OCI-LY7 (cell line): ENCODE data around the gene SH3BP5L. TPM values are rescaled to one million over a fixed set of nuclear protein-coding genes. Genes with fewer than 3 reads are reported as not detected.

Experiments
- BruUV-seq: library from RNA; stranded (reverse); fragments of 400-500 nt; replicated peaks from 2 replicates; lab custom pipeline; 2021; lab: Mats Ljungman, UMichigan
- CTCF ChIA-PET: fragments of 300-600 bp; sonication (Branson Sonifier 250); formaldehyde crosslinking; loops from one replicate; lab custom pipeline; 2022; ENCODE audit warnings: antibody characterized with exemption; ENCODE audit not compliant: unreplicated experiment; lab: Charles Lee
- POLR2A ChIA-PET: fragments of 300-600 bp; sonication (Branson Sonifier 250); formaldehyde crosslinking; loops from one replicate; lab custom pipeline; 2022; ENCODE audit warnings: antibody characterized with exemption; lab: Charles Lee
- DNase-seq: peaks from one replicate; pipeline ENCODE4 v3.0.0-alpha.2; 2015; ENCODE audit warnings: low spot score
- H2AFZ ChIP-seq: fragments of 200-600 bp; sonication (generic), shearing (Covaris generic); 2 replicates; pipeline ENCODE4 v1.6.1; 2014; ENCODE audit warnings: mild to moderate bottlenecking, antibody characterized with exemption, low read length, moderate library complexity
- H3K27ac ChIP-seq: fragments of 200-600 bp; sonication (generic); 2 replicates; pipeline ENCODE4 v1.5.1; 2014; ENCODE audit warnings: mixed run types, low read depth, mild to moderate bottlenecking, moderate library complexity, low read length, inconsistent platforms; ENCODE audit not compliant: poor library complexity, severe bottlenecking
- H3K36me3 ChIP-seq: fragments of 200-600 bp; sonication (generic); 2 replicates; pipeline ENCODE4 v1.6.1; 2014; ENCODE audit warnings: mild to moderate bottlenecking, antibody characterized with exemption, low read length, moderate library complexity, mixed read lengths; ENCODE audit not compliant: insufficient read depth
- H3K4me1 ChIP-seq: fragments of 200-600 bp; sonication (generic); 2 replicates; pipeline ENCODE4 v1.5.1; 2014; ENCODE audit warnings: mild to moderate bottlenecking, low read length; ENCODE audit not compliant: insufficient read depth, poor library complexity, severe bottlenecking
- H3K4me2 ChIP-seq: fragments of 200-600 bp; sonication (generic); 2 replicates; pipeline ENCODE4 v1.6.1; 2014; ENCODE audit warnings: mild to moderate bottlenecking, low read length
- H3K4me3 ChIP-seq: fragments of 200-600 bp; sonication (generic); 2 replicates; pipeline ENCODE4 v1.5.1; 2014; ENCODE audit warnings: mild to moderate bottlenecking, low read depth, low read length; ENCODE audit not compliant: poor library complexity, severe bottlenecking
- H3K79me2 ChIP-seq: fragments of 200-600 bp; sonication (generic); 2 replicates; pipeline ENCODE4 v1.6.1; 2016; ENCODE audit warnings: low read depth, mild to moderate bottlenecking, low read length, moderate library complexity, mixed read lengths; ENCODE audit not compliant: insufficient read depth
- H3K9me2 ChIP-seq: fragments of 200-600 bp; sonication (generic); 2 replicates; pipeline ENCODE4 v1.6.1; 2016; ENCODE audit warnings: mild to moderate bottlenecking, low read length, mixed read lengths; ENCODE audit not compliant: insufficient read depth
- H3K9me3 ChIP-seq: fragments of 200-600 bp; sonication (generic); 2 replicates; pipeline ENCODE4 v1.6.1; 2014; ENCODE audit warnings: mild to moderate bottlenecking, mixed run types, low read length, mixed read lengths
- H4K20me1 ChIP-seq: fragments of 200-600 bp; sonication (generic); 2 replicates; pipeline ENCODE4 v1.6.1; 2014; ENCODE audit warnings: mild to moderate bottlenecking, antibody characterized with exemption, low read length, moderate library complexity, mixed read lengths; ENCODE audit not compliant: insufficient read depth
- EZH2phosphoT487 ChIP-seq: fragments of 200-600 bp; sonication (generic); IDR thresholded peaks from 2 replicates; pipeline ENCODE4 v1.6.1; 2018; ENCODE audit warnings: low read depth, borderline replicate concordance, mild to moderate bottlenecking, mixed run types, antibody characterized with exemption, low read length, moderate library complexity, mixed read lengths
- intact Hi-C: fragments of 100-400 bp; cut with micrococcal nuclease; formaldehyde crosslinking; loops from one replicate; pipeline ENCODE4 v1.10.0; 2022; ENCODE audit not compliant: unreplicated experiment
- total RNA-seq, 2 experiments: library from RNA; depleted of rRNA in 1 of 2; stranded (reverse); fragments of >200 nt in 1 of 2; shearing (Covaris generic) in 1 of 2; gene quantifications; 2 replicates each; pipeline ENCODE4 v1.2.3, GENCODE V29; 2014 to 2022
- TF ChIP-seq, protein P1 (sequence below): fragments of 200-600 bp; sonication (generic); conservative IDR thresholded peaks from 2 replicates; pipeline ENCODE4 v1.5.1; 2014; ENCODE audit warnings: mild to moderate bottlenecking, antibody characterized with exemption, low read length, moderate library complexity, mixed read lengths

Gene SH3BP5L
- total RNA-seq, 2 experiments from 2014 or later: 16.9 to 21.8 TPM

DNA sequence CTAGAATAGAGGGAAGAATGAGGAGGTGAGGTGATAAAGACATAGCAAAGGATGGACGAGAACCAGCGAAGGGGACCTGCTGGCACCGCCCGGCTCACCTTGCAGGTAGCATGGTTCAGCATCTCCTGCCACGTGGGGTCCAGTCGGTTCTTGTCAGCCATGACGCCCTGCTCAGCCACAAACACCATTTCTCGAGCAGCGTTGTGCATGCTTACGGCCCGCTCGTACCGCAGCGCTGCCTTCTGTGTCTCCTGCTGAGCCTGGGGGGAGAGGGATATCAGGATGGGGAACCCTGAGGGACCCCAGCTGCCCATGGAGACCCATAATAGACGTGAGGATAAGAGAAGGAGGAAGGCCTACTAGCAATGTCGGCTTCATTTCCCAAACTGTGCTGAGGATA is 11.4 kb downstream of the SH3BP5L start:
- Histone ChIP-seq H3K9me3 (no peaks in the 10 kb centered on the region), H3K9me2 (no peaks in the 10 kb centered on the region), H3K4me2 (no peak overlapping the region), H3K27ac (no peak overlapping the region), H4K20me1 (no peaks in the 10 kb centered on the region), H3K4me1 (peaks cover 8% of the 10 kb centered on the region), H3K4me3 (no peak overlapping the region), H3K79me2 (no peaks in the 10 kb centered on the region), H2AFZ (no peak overlapping the region), H3K36me3 (peaks cover 35% of the 10 kb centered on the region)
- TF ChIP-seq, protein P1, sequence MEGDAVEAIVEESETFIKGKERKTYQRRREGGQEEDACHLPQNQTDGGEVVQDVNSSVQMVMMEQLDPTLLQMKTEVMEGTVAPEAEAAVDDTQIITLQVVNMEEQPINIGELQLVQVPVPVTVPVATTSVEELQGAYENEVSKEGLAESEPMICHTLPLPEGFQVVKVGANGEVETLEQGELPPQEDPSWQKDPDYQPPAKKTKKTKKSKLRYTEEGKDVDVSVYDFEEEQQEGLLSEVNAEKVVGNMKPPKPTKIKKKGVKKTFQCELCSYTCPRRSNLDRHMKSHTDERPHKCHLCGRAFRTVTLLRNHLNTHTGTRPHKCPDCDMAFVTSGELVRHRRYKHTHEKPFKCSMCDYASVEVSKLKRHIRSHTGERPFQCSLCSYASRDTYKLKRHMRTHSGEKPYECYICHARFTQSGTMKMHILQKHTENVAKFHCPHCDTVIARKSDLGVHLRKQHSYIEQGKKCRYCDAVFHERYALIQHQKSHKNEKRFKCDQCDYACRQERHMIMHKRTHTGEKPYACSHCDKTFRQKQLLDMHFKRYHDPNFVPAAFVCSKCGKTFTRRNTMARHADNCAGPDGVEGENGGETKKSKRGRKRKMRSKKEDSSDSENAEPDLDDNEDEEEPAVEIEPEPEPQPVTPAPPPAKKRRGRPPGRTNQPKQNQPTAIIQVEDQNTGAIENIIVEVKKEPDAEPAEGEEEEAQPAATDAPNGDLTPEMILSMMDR: no peak
- TF ChIP-seq EZH2phosphoT487: no peak
- BruUV-seq: no TSS peak
- POLR2A ChIA-PET: interaction anchor here (0.7 to 1.7 kb wide), 3 partner anchors 11 to 193 kb away, joined by 3 read pairs; no protein-coding TSS in a partner anchor
- intact Hi-C loops: no loop called here
- CTCF ChIA-PET: no interaction called here
- DNase-seq: no peak

DNA sequence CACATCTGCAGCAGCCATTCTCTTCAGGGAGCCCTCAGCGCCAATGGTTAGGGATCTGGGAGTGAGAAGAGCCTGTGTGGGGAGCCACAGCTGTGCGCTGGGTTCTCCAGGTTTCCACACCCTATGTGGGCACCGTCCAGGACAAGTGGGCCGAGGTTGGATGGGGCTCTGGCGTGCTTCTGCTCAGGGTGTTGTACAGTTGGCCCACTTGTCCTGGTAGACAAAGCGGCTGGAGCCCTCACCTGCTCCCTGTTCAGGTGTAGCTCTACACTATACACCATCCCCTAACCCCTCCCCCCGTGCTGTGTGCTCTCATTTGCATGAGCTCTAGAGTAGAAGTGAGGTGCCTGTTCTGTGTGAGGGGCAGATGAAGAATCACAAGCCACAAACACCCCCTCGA is 12.2 kb downstream of the SH3BP5L start:
- no TSS peak for BruUV-seq
- Histone ChIP-seq H3K9me2 (no peaks in the 10 kb centered on the region), H3K36me3 (peaks cover 35% of the 10 kb centered on the region), H3K4me3 (no peak overlapping the region), H3K27ac (no peak overlapping the region), H3K79me2 (no peaks in the 10 kb centered on the region), H3K4me1 (peaks cover under 1% of the 10 kb centered on the region), H2AFZ (no peak overlapping the region), H3K9me3 (no peaks in the 10 kb centered on the region), H4K20me1 (no peaks in the 10 kb centered on the region), H3K4me2 (no peak overlapping the region)
- intact Hi-C loops: no loop called here
- TF ChIP-seq, protein P1: no peak
- no peak for TF ChIP-seq EZH2phosphoT487
- CTCF ChIA-PET: no interaction called here
- DNase-seq: no peak
- POLR2A ChIA-PET: interaction anchor here (0.7 to 1.7 kb wide), 3 partner anchors 12 to 192 kb away, joined by 3 read pairs; no protein-coding TSS in a partner anchor

DNA sequence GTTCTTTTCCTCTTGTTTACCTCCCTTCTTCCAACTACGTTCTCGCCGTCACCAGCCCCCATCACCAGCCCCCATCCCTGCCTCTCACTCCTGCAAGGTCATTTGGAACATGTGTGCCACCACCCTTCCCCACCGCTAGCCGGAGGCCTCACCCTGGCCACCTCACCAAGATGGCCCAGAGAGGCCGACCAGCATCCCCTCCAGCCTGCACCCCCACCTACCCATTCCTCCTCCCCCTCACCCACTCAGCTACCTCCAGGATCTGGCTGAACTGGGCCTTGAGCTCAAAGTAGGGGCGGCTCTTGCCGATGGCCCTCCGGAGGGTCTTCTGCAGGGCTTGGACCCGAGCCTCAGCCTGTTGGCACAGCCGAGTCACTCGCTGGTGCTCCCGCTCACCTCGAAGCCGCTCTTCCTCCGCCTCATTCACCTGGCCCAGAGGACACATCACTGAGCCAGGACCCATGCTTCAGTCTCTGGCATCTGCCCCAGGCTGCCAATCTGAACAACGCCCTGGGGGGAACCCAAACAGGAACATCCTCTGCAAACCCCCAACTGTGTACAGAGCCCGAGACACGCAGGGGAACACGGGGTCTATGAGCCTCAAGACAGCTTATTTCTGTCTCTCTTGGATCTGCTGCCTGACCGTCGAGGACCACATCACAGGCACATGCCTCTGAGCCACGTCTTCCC is 12.8 kb downstream of the SH3BP5L start:
- no peaks in the 10 kb centered on the region for H3K9me2 ChIP-seq
- BruUV-seq: no TSS peak
- no peaks in the 10 kb centered on the region for H3K4me1 ChIP-seq
- no peak overlapping the region for H3K4me3 ChIP-seq
- peaks cover 35% of the 10 kb centered on the region for H3K36me3 ChIP-seq
- intact Hi-C loops: no loop called here
- ChIA-PET CTCF (no interaction called here), POLR2A (interaction anchor here (1.7 kb wide), 1 partner anchor 191 kb away, joined by 3 read pairs; no protein-coding TSS in a partner anchor)
- no peak overlapping the region for H2AFZ ChIP-seq
- no peak overlapping the region for H3K4me2 ChIP-seq
- DNase-seq: no peak
- H4K20me1 ChIP-seq: no peaks in the 10 kb centered on the region
- TF ChIP-seq, protein P1: no peak
- TF ChIP-seq EZH2phosphoT487: no peak
- no peaks in the 10 kb centered on the region for H3K9me3 ChIP-seq
- H3K79me2 ChIP-seq: no peaks in the 10 kb centered on the region
- H3K27ac ChIP-seq: no peak overlapping the region
